ENCODE measurements around the gene DLG2.

DLG2 gene

DNA sequence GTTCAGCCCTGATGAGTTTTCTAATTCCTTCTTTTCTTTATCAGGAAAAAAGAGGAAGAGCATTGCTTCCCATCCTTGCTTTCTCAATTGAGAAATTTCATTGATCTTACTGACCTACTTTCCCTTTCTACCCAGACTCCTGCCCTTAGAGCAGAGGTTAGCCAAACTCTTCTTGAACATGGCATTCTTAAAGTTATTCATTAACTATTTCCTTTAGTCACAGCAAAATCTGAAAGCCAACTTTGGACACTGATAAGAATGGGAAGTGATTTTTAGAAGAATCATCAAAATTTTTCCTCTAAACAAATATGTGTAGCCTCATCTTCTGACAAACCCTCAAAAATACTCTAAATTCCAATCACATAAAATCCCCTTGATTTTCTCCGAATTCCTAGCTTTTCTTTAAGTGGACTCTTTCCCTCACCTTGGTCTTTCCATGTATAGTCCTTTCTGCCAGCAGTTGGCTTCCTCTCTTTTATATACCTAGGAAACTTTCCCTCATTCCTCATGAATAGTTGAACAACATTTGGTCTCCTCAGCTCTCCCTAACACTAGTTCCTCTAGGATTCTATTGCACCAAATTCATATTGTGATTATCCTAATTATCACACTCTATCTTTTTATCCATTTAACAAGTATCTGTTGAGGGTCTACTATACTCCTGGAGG lies 1774.2 kb downstream of the DLG2 start:
- H3K9me3 Mint-ChIP-seq = peaks cover 5% of the 10 kb centered on the region
- no peaks in the 10 kb centered on the region for H3K36me3 Mint-ChIP-seq
- H3K4me1 Mint-ChIP-seq = no peaks in the 10 kb centered on the region
- H3K27me3 Mint-ChIP-seq = peaks cover 5% of the 10 kb centered on the region
- H3K27ac Mint-ChIP-seq = no peak overlapping the region
- no peak overlapping the region for H3K4me3 Mint-ChIP-seq

DNA sequence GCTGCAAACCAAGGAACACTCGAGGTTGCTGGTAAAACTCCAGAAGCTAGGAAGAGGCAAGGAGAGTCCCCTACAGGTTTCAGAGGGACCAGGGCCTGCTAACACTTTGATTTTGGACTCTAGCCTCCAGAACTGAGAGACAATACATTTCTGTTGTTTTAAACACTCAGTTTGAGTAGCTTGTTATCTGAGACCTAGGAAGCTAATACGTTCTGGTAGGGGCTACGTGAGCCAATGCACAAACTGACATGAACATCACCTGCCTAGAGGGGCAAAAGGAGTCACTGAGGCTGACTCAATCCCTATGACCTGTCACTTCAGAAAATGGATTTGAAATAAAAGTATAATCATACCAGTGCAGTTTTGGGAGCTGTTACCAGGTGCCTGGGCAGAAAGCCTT lies 1775.1 kb downstream of the DLG2 start:
- no peaks in the 10 kb centered on the region for H3K4me1 Mint-ChIP-seq

DNA sequence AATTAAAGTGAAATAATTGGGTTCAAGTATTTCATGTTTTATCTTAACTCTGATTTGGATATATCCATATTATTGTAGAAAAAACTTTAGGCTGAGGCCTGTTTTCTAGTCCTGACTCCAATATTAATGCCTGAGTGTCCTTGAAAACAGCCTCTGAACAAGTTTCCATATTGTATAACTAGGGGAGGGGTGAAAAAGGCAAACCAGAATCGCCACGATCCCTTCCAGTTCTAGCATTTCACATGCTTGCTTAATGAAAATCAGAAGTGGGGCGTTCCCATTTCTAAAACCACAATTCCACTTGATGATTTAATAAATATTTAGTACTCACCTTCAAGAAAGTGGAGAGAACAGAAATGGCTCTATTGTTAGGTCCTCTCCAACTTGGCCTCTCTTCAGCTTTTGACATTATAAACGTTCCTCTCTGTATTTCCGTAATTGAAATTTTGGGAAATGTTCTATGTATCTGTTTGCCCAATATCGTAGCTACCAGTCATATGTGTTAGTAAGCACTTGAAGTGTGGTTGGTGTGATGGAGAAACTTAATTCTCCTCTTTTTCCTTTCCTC lies 1779.6 kb downstream of the DLG2 start:
- no peak overlapping the region for H3K4me3 Mint-ChIP-seq
- no peaks in the 10 kb centered on the region for H3K9me3 Mint-ChIP-seq
- H3K27ac Mint-ChIP-seq = no peak overlapping the region
- no peaks in the 10 kb centered on the region for H3K36me3 Mint-ChIP-seq
- peaks cover 6% of the 10 kb centered on the region for H3K27me3 Mint-ChIP-seq
- H3K4me1 Mint-ChIP-seq = no peaks in the 10 kb centered on the region

More for the DNA sequence above, 1775.1 kb downstream of the DLG2 start:
- Mint-ChIP-seq H3K27me3 (peaks cover 5% of the 10 kb centered on the region), H3K27ac (no peak overlapping the region), H3K4me3 (no peak overlapping the region), H3K9me3 (peaks cover 5% of the 10 kb centered on the region), H3K36me3 (no peaks in the 10 kb centered on the region)

DNA sequence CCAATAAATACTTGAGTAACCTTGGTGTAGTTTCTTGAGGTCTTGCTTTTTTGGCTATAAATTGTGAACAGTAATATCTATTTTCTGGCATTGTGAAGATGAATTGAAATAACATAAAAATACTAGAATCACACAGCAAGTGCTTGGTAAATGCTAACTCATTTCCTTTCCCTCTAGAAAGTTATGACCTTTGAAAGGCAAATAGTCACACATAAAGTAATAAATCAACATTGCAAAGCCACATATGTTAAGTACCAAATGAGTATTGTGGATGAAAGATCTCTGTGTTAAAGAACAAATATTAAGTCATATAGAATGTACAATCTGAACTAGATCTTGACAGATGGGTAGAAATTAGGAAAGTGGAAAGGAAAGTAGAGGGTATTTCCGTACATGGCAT lies 1781.3 kb downstream of the DLG2 start:
- H3K9me3 Mint-ChIP-seq = no peaks in the 10 kb centered on the region
- no peaks in the 10 kb centered on the region for H3K36me3 Mint-ChIP-seq
- no peak overlapping the region for H3K27ac Mint-ChIP-seq

DNA sequence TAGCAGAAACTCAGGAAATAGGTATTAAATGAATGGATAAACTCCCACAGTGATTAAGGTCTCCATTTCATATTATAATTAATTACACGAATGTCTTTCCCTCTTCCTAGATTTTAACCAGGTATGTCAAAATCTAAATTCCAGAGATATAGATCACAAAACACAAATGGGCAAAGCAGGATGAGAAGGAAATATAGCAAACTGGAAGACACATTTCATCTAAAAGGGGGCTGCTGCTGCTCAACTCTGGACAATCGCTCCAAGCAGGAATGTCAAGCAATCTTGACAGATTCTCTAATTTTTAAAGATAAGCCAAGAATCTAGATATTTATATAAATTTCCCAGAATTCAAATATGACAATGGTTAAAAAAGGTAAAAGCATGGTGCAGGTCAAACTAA lies 1786.8 kb downstream of the DLG2 start:
- Mint-ChIP-seq H3K36me3 (no peaks in the 10 kb centered on the region), H3K27ac (no peak overlapping the region), H3K27me3 (peaks cover 18% of the 10 kb centered on the region), H3K9me3 (no peaks in the 10 kb centered on the region), H3K4me3 (no peak overlapping the region), H3K4me1 (no peaks in the 10 kb centered on the region)

More for the DNA sequence above, 1781.3 kb downstream of the DLG2 start:
- Mint-ChIP-seq H3K27me3 (peaks cover 9% of the 10 kb centered on the region), H3K4me1 (no peaks in the 10 kb centered on the region), H3K4me3 (no peak overlapping the region)

DNA sequence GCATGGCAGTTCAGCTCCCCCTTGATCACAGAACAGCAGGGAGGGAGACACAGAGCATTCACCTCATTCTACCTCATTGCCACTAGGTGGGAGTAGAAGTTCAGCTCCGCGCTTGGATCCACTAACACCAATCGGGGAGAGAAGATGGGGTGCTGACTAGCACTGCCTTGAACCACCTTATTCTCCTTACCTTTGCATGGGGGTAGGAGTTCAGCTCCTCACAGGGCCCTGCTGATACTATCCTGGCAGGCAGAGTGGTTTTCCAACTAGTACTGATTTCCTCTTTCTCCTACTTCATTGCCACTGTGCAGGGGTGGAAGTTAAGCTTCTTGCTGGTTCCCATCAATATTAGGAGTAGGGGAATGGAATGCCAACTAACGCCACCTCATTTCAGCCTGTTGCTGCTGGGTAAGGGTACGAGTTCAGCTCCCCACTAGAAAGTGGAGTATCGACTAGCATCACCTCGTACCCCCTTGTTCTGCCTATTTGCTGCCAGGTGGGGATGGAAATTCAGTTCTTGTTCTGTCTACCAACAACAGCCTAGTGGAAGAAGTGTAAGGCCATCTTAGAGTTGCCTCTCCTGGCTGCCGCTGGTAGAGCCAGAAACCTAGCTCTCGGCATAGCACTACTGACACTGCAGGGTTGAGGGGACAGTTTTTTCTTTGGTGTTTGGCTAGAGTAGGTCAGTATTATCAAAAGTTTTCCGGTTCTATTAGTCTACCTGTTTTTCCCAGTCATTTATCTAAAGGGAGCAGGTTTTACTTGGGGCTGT lies 1790.1 kb downstream of the DLG2 start:
- Mint-ChIP-seq H3K9me3 (no peaks in the 10 kb centered on the region), H3K27ac (no peak overlapping the region), H3K36me3 (no peaks in the 10 kb centered on the region), H3K27me3 (peaks cover 17% of the 10 kb centered on the region), H3K4me3 (no peak overlapping the region), H3K4me1 (no peaks in the 10 kb centered on the region)

DNA sequence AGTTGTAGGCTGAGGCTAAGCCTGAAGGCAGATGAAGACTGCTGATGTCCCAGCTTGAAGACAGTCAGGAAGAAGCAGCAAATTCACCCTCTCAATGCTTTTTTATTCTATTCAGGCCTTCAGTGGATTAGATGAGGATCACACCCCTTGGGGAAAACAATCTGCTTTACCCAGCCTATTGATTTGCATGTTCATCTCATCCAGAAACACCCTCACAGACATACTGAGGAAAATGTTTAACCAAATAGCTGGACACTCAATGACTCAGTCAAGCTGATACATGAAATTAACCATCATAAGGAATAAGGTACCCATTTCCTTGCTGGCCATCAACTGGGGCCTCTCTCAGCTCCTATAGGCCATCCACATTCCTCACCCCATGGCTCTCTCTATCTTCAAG lies 1791.1 kb downstream of the DLG2 start:
- H3K4me1 Mint-ChIP-seq = no peaks in the 10 kb centered on the region
- no peak overlapping the region for H3K4me3 Mint-ChIP-seq
- no peaks in the 10 kb centered on the region for H3K36me3 Mint-ChIP-seq
- H3K27me3 Mint-ChIP-seq = peaks cover 15% of the 10 kb centered on the region
- H3K9me3 Mint-ChIP-seq = no peaks in the 10 kb centered on the region
- H3K27ac Mint-ChIP-seq = no peak overlapping the region

DNA sequence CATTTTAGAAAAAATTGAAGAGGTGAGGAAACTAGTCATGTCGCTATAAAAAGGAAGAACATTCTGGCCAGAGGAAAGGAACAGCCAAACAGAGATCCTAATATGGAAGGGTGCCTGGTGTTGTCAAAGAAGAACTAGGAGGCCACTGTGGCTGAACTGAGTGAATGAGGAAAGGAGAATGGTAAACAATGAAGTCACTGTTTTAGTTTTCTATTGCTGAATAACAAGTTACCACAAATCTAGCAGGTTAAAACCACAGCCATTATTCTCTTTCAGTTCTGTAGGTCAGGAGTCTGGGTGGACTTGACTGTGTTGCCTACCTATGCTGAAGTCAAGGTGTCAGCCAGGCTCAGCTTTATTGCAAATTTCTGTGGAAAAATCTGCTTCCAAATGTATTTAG lies 1791.7 kb downstream of the DLG2 start:
- no peak overlapping the region for H3K4me3 Mint-ChIP-seq
- H3K9me3 Mint-ChIP-seq = no peaks in the 10 kb centered on the region
- no peaks in the 10 kb centered on the region for H3K36me3 Mint-ChIP-seq
- H3K27ac Mint-ChIP-seq = no peak overlapping the region
- peaks cover 12% of the 10 kb centered on the region for H3K27me3 Mint-ChIP-seq
- no peaks in the 10 kb centered on the region for H3K4me1 Mint-ChIP-seq

DNA sequence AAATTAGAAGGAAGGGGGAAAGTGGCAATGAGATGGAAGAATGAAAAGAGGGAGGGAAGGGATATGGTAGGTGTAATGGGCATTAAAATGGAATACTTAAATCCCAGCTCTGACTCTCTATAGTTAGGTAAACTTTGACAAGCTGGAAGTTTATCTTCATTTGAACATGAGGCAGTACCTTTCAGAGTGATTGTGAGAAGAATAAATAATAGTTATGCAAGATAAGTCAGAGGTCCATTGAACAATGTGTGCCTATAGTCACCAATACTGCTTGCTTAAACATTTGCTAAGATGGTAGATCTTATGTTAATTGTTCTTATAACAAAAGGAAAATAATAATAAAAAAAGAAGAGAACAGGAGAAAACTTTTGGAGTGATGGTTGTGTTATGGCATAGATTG lies 1795.2 kb downstream of the DLG2 start:
- Mint-ChIP-seq H3K4me1 (peaks cover 5% of the 10 kb centered on the region), H3K27me3 (no peaks in the 10 kb centered on the region), H3K4me3 (no peak overlapping the region), H3K9me3 (no peaks in the 10 kb centered on the region), H3K36me3 (no peaks in the 10 kb centered on the region), H3K27ac (no peak overlapping the region)

DNA sequence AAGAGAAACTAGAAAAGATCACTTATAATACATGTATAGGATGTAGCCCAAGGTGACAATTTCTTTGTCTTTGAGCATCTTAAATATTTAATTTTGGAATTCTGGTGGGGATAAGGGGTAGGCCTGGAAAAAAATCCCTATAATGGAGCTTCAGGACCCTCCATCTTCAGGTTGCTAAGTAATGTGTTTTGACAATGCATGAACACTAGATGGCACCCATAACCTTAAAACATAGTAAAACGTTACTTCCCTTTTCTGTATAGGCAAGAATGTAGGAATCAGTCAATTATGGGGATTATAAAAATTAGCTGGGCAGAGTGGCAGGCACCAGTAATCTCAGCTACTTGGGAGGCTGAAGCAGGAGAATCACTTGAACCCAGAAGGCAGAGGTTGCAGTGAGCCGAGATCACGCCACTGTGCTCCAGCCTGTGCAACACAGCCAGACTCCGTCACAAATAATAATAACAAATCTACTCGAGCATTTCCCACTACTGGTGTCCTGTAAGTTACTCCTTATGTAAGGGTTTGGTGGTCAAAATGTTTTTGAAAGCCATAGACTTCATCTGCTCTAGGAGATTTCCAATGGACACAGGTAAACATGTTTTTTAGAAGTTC lies 1799.1 kb downstream of the DLG2 start:
- H3K36me3 Mint-ChIP-seq = no peaks in the 10 kb centered on the region

DNA sequence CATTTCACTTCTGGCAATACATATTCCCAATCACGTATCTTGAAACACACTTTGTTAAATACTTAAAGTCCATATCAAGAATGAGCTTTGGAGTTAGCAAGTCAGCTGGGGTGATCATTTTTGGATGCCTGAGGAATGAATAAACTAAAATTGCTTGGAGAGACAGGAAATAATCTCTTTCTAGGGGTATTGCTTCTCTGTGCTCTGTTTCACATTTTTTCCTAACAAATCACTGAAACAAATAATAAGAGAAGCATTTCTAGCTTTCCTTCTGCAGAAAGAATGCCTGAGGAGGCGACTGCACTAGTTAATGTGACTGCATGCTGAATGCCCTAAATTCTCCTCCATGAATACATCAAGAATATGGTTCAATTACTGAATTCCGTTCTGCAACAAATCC lies 1799.6 kb downstream of the DLG2 start:
- peaks cover 5% of the 10 kb centered on the region for H3K4me1 Mint-ChIP-seq
- no peaks in the 10 kb centered on the region for H3K27me3 Mint-ChIP-seq
- H3K36me3 Mint-ChIP-seq = no peaks in the 10 kb centered on the region
- no peak overlapping the region for H3K4me3 Mint-ChIP-seq
- H3K9me3 Mint-ChIP-seq = no peaks in the 10 kb centered on the region
- no peak overlapping the region for H3K27ac Mint-ChIP-seq

More for the DNA sequence above, 1799.1 kb downstream of the DLG2 start:
- Mint-ChIP-seq H3K27me3 (no peaks in the 10 kb centered on the region), H3K27ac (no peak overlapping the region), H3K4me1 (peaks cover 5% of the 10 kb centered on the region), H3K4me3 (no peak overlapping the region), H3K9me3 (no peaks in the 10 kb centered on the region)

DNA sequence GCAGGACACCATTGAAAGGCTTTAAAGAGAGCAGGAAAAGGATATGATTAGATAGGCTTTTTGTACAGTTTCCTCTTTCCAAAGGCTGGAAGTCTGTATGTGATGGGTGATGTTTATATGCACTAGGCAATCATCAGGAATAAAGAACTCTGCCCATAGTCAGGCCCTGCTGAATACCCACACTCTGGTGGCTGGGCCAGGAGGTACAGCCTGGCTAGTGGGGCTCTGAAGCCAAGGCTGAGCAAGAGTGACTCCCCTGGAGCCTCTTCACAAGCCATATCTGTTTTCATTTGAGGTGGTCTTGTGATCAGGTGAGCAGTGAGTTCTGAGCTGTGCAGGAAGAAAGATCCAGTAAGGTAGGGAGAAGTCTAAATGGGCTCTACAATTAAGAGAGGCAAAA lies 1801.1 kb downstream of the DLG2 start:
- no peaks in the 10 kb centered on the region for H3K27me3 Mint-ChIP-seq
- H3K36me3 Mint-ChIP-seq = no peaks in the 10 kb centered on the region
- H3K9me3 Mint-ChIP-seq = no peaks in the 10 kb centered on the region
- H3K27ac Mint-ChIP-seq = no peak overlapping the region
- no peak overlapping the region for H3K4me3 Mint-ChIP-seq
- H3K4me1 Mint-ChIP-seq = peaks cover 5% of the 10 kb centered on the region

DNA sequence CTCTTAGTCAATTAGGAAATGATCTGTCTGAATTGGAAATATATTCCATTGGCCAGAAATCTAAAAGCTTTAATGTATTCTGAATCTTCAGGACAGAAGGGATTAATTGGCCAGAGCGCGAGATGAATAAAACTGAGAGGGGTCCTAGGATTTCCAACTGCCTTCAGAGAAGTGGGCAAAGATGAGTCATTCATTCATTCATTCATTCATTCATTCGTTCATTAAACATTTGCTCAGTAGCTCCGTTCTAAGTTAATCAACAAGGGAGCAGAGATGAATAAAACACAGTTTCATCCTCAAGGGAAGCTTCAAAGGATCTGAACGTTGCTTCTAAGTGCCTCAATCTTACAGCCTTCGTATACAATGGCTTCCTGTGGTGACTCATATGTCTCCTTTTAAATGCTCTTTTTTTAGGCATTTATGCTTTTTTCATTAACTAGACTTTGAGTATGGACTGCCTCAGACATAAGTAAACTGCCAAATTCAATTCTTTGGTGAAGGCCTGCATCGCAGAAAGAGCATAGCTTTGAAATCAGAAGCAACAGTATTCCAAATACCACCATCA lies 1803.6 kb downstream of the DLG2 start:
- Mint-ChIP-seq H3K27me3 (no peaks in the 10 kb centered on the region), H3K4me1 (peaks cover 5% of the 10 kb centered on the region), H3K4me3 (no peak overlapping the region), H3K27ac (no peak overlapping the region), H3K9me3 (no peaks in the 10 kb centered on the region), H3K36me3 (no peaks in the 10 kb centered on the region)

DNA sequence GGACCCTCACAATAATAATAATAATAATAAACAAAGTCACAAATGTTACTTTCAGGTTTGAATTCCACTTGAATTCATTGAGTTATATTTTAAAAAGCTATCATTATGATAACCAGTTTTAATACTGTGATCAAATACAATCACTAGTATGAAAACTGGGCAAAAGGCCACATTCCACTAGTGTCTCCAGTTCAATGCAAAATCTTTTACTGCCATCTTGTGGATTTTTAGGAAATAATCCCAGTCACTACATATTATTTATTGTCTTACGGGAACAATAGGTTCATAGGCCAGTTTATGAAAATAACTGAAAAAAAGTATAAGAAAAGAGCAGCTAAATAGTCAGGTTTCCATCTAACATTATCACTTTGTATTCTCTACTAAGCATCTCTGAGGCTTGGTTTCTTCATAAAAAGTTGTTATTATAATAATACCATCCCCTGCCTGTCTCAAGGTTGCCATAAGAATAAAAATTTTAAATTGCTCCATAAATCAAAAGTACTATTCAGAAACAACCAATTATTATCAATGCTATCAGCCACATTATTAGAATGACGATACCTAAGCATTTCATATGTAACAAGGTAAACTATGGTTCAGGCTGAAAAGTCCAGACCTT lies 1807.1 kb downstream of the DLG2 start:
- no peaks in the 10 kb centered on the region for H3K36me3 Mint-ChIP-seq
- no peak overlapping the region for H3K27ac Mint-ChIP-seq
- no peaks in the 10 kb centered on the region for H3K9me3 Mint-ChIP-seq
- H3K27me3 Mint-ChIP-seq = no peaks in the 10 kb centered on the region
- H3K4me3 Mint-ChIP-seq = no peak overlapping the region
- H3K4me1 Mint-ChIP-seq = no peaks in the 10 kb centered on the region

DNA sequence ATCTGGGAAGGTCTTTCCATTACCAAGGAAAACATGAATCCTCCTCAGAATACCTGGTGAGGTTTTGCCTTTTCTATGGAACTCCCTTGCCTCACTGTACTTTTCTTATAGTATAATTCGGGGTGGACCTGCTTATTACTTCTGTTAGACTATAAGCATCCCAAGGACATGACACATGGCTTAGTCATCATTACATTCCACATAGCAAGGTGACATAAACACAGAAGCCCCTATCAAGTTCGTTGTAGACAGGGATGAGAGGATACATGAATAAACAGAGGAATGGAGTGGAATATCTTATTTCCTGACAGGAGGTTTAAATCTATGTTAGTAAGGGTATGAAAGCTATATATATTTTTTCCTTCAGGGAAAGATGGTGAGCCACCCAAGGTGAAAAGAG lies 1808.8 kb downstream of the DLG2 start:
- Mint-ChIP-seq H3K4me1 (no peaks in the 10 kb centered on the region), H3K9me3 (no peaks in the 10 kb centered on the region), H3K27me3 (no peaks in the 10 kb centered on the region), H3K4me3 (no peak overlapping the region), H3K27ac (no peak overlapping the region), H3K36me3 (no peaks in the 10 kb centered on the region)

All from activated naive CD4-positive, alpha-beta T cell treated with anti-CD3 and anti-CD28 coated beads, Interleukin-2, amount 50 U/mL, for 24 hours (primary cell).